Measurements from ENCODE around the gene POR.
"Not testable (repeated sequence)": the region's sequence is repeated elsewhere in the genome, so short reads cannot be mapped to it uniquely, and the experiment has no call there.

POR gene

DNA sequence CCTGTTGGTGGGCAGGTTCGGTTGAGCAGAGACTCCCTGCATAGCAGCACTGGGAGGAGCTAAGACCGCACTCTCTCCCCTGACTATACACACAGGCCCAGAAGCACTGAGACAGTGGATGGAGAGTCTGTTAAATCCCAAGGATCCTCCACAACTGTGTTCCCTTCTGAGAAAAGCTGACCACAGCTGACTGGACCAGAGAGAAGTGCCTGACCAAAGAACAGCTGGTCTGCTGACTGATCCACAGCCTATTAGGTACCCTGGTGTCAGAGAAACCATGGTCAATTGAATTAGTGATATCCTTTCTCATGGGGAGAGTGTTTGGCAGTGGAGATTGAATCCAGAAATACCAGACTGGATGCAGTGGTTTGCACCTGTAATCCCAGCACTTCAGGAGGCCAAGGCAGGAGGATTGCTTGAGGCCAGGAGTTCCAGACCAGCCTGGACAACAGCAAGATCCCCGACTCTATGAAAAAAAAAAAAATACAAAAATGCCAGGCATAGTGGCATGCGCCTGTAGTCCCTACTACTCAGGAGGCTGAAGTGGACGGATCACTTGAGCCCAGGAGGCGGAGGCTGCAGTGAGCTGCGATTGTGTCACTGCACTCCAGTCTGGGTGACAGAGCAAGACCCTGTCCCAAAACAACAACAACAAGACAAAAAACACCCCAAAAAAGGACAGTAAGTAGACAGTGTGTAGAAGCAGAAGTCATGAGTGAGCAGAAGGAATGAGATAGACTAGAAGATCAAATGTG lies 107.2 kb downstream of the POR start:
- no peak for DNase-seq (ENCODE audit: low read depth)
- TF ChIP-seq CTCF (IDR thresholded peaks at IDR 0.05; ENCODE audit: low read length, missing control alignments) = no peak
- no peak overlapping the region for H3K4me3 ChIP-seq (replicated peaks; ENCODE audit: low read depth, low read length)

DNA sequence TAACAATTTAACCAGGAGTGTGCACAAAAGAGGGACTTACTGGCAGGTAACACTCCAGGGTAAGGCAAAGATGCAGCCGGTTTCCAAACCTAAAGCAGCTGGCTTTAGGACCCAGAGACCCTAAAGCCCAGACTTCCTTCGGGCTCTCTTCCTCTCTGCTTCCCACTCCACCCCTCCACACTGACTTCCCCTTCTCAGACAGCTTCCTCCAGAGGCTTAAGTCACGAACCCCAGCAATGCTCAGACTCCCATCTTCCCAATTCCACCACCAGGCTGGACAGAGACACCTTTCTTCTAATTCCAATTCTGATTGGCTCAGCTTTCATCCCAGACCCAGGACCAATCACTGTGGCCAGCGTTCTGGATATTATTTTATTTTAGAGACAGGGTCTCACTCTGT lies 108.0 kb downstream of the POR start:
- no peak for TF ChIP-seq CTCF (IDR thresholded peaks at IDR 0.05; ENCODE audit: low read length, missing control alignments)
- DNase-seq (ENCODE audit: low read depth) = no peak
- no peak overlapping the region for H3K4me3 ChIP-seq (replicated peaks; ENCODE audit: low read depth, low read length)

DNA sequence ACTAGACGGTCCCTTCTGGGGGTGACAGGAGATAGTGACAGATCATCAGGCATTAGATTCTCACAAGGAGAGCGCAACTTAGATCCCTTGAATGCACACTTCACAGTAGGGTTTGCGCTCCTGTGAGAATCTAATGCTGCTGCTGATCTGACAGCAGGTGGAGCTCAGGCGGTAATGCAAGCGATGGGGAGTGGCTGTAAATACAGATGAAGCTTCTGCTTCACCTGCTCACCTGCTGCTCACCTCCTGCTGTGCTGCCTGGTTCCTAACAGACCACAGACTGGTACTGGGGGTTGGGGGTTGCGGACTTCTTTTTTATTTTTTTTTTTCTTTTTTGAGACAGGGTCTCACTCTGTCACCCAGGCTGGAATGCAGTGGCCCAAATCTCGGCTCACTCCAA lies 114.7 kb downstream of the POR start:
- not testable (repeated sequence) for DNase-seq (ENCODE audit: low read depth); H3K4me3 ChIP-seq (replicated peaks; ENCODE audit: low read depth, low read length)

DNA sequence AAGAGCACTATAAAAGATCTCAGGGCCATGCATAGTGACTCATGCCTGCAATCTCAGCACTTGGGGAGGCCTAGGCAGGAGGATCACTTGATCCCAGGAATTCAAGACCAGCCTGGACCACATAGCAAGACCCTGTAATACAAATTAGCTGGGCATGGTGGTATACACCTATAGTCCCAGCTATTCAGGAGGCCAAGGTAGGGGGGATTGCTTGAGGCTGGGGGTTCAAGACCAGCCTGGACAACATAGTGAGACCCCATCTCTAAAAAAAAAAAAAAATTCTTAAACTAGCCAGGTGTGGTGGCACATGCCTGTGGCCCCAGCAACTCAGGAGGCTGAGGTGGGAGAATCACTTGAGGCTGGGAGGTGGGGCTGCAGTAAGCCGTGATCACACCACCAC lies 117.0 kb downstream of the POR start:
- TF ChIP-seq CTCF (IDR thresholded peaks at IDR 0.05; ENCODE audit: low read length, missing control alignments) = no peak
- no peak overlapping the region for H3K4me3 ChIP-seq (replicated peaks; ENCODE audit: low read depth, low read length)
- DNase-seq (ENCODE audit: low read depth) = no peak

Data from fibroblast of pulmonary artery (primary cell).